Measurements from ENCODE around the gene CBL. TPM values are rescaled to one million over a fixed set of nuclear protein-coding genes. Genes with fewer than 3 reads are reported as not detected.
"Not testable (repeated sequence)": the region's sequence is repeated elsewhere in the genome, so short reads cannot be mapped to it uniquely, and the experiment has no call there.

CBL gene
- total RNA-seq, 3 donors from 2014 or later (not counting 1 experiment from before 2014, with no cell fraction given), result 29.0 to 32.5 (median 30.1) TPM

DNA sequence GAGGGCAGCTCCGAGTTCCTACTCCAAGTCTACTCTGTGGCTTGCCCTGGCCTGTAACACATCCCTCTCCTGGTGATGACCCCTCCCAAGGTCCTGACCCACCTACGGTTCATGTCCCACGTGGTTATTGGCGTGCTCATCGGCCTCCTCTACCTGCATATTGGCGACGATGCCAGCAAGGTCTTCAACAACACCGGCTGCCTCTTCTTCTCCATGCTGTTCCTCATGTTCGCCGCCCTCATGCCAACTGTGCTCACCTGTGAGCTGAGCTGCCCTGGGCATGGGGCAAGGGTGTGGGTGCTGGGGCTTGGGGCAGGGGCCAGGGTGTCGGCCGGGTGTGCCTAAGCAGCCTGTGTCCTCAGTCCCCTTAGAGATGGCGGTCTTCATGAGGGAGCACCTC is 47.7 kb upstream of the CBL start:
- H3K36me3 Mint-ChIP-seq, result no peaks in the 10 kb centered on the region
- H3K27me3 Mint-ChIP-seq (ENCODE audit: low read depth in 2 of 2), result peaks cover 19 to 21% of the 10 kb centered on the region in 2 donors
- ATAC-seq, result no peak
- WGBS (ENCODE audit: insufficient coverage), result 91% methylated on average over 13 of the region's 13 CpGs
- H3K4me1 ChIP-seq (ENCODE audit: control insufficient read depth, insufficient read depth, low read length), result no peaks in the 10 kb centered on the region
- H3K9me3 ChIP-seq (ENCODE audit: control insufficient read depth, insufficient read depth, low read length), result no peaks in the 10 kb centered on the region
- H3K27ac Mint-ChIP-seq, result no peak overlapping the region
- no peaks in the 10 kb centered on the region for H3K27me3 ChIP-seq (ENCODE audit: control insufficient read depth, insufficient read depth, low read length)
- peaks cover 0 to 7% of the 10 kb centered on the region in 2 donors for H3K4me1 Mint-ChIP-seq
- no peak overlapping the region for H3K4me3 Mint-ChIP-seq
- H3K4me3 ChIP-seq (ENCODE audit: low read length), result no peak overlapping the region
- H3K9me3 Mint-ChIP-seq, result no peaks in the 10 kb centered on the region
- DNase-seq, result no peak
- no peak for TF ChIP-seq CTCF (IDR thresholded peaks at IDR 0.05)
- no peaks in the 10 kb centered on the region for H3K36me3 ChIP-seq (ENCODE audit: control insufficient read depth, insufficient read depth, low read length)
- no peak overlapping the region for H3K27ac ChIP-seq (ENCODE audit: low read length)
- intact Hi-C loops (cut with micrococcal nuclease), result no loop called here

DNA sequence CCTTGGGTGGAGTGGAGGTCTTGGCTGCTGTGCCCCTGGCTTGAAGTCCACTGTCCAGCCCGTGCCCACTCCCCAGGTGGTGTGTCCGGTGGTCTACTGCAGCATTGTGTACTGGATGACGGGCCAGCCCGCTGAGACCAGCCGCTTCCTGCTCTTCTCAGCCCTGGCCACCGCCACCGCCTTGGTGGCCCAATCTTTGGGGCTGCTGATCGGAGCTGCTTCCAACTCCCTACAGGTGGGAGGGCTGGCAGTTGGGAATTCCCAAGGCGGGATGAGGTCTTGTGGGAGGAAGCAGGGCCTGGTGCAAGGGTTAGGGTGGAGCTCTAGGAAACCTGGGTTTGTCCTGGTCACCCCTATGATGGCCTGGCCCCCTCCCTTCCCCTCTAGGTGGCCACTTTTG is 46.0 kb upstream of the CBL start:
- TF ChIP-seq CTCF (IDR thresholded peaks at IDR 0.05), result no peak
- H3K27ac ChIP-seq (ENCODE audit: low read length), result no peak overlapping the region
- no peak overlapping the region for H3K4me3 ChIP-seq (ENCODE audit: low read length)
- peaks cover 8 to 10% of the 10 kb centered on the region in 2 donors for H3K27me3 Mint-ChIP-seq (ENCODE audit: low read depth in 2 of 2)
- H3K4me3 Mint-ChIP-seq, result no peak overlapping the region
- intact Hi-C loops (cut with micrococcal nuclease), result no loop called here
- H3K9me3 ChIP-seq (ENCODE audit: control insufficient read depth, insufficient read depth, low read length), result no peaks in the 10 kb centered on the region
- H3K4me1 Mint-ChIP-seq, result peaks cover 0 to 7% of the 10 kb centered on the region in 2 donors
- DNase-seq, result no peak
- H3K4me1 ChIP-seq (ENCODE audit: control insufficient read depth, insufficient read depth, low read length), result no peaks in the 10 kb centered on the region
- no peak overlapping the region for H3K27ac Mint-ChIP-seq
- ATAC-seq, result no peak
- H3K36me3 ChIP-seq (ENCODE audit: control insufficient read depth, insufficient read depth, low read length), result no peaks in the 10 kb centered on the region
- WGBS (ENCODE audit: insufficient coverage), result 91% methylated on average over 9 of the region's 9 CpGs
- no peaks in the 10 kb centered on the region for H3K36me3 Mint-ChIP-seq
- no peaks in the 10 kb centered on the region for H3K27me3 ChIP-seq (ENCODE audit: control insufficient read depth, insufficient read depth, low read length)
- H3K9me3 Mint-ChIP-seq, result no peaks in the 10 kb centered on the region

GRCh38 chr11:119161871-119162270 is 44.3 kb upstream of the CBL start:
- ATAC-seq, result no peak
- no peak for TF ChIP-seq CTCF (IDR thresholded peaks at IDR 0.05)

DNA sequence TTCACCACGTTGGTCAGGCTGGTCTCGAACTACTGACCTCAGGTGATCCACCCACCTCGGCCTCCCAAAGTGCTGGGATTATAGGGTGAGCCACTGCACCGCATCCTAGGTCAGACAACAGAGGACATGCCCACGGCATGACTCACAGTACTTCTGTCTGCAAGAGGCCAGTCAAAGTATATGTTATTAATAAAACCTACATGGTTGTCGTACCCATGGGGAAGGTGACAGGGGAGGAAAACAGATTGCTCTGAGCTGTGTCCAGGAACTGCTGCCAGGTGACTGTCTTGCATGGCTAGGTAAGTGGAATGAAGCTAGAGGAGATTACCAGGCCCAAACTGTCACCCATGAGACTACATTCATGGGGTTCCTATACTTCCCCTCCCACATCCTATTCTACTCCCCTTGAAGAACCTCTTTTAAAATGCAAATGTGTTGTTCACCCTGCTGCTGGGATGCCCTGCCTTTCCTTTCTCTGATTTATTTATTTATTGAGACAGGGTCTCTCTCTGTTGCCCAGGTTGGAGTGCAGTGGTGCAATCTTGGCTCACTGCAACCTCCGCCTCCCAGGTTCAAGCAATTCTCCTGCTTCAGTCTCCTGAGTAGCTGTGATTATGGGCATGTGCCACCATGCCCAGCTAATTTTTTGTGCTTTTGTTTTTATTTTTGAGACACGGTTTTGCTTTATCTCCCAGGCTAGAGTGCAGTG is 39.6 kb upstream of the CBL start:
- DNase-seq, result no peak
- 86% methylated on average over 7 of the region's 8 CpGs for WGBS (ENCODE audit: insufficient coverage)
- peaks cover 0 to 26% of the 10 kb centered on the region in 2 donors for H3K4me1 Mint-ChIP-seq

More at GRCh38 chr11:119161871-119162270, 44.3 kb upstream of the CBL start:
- intact Hi-C loops (cut with micrococcal nuclease), result no loop called here
- H3K27ac ChIP-seq (ENCODE audit: low read length), result no peak overlapping the region
- DNase-seq, result no peak
- no peak overlapping the region for H3K4me3 Mint-ChIP-seq
- no peaks in the 10 kb centered on the region for H3K36me3 ChIP-seq (ENCODE audit: control insufficient read depth, insufficient read depth, low read length)
- H3K9me3 Mint-ChIP-seq, result no peaks in the 10 kb centered on the region
- H3K27me3 ChIP-seq (ENCODE audit: control insufficient read depth, insufficient read depth, low read length), result no peaks in the 10 kb centered on the region
- no peaks in the 10 kb centered on the region for H3K4me1 ChIP-seq (ENCODE audit: control insufficient read depth, insufficient read depth, low read length)
- no peak overlapping the region for H3K4me3 ChIP-seq (ENCODE audit: low read length)
- no peaks in the 10 kb centered on the region for H3K27me3 Mint-ChIP-seq (ENCODE audit: low read depth in 2 of 2)
- WGBS (ENCODE audit: insufficient coverage), result 80% methylated on average over 4 of the region's 8 CpGs
- H3K4me1 Mint-ChIP-seq, result no peaks in the 10 kb centered on the region
- H3K36me3 Mint-ChIP-seq, result no peaks in the 10 kb centered on the region
- H3K9me3 ChIP-seq (ENCODE audit: control insufficient read depth, insufficient read depth, low read length), result no peaks in the 10 kb centered on the region
- H3K27ac Mint-ChIP-seq, result no peak overlapping the region

GRCh38 chr11:119167077-119167458 is 39.1 kb upstream of the CBL start:
- intact Hi-C loops (cut with micrococcal nuclease); H3K4me3 Mint-ChIP-seq; DNase-seq; H3K27ac Mint-ChIP-seq; H3K27ac ChIP-seq (ENCODE audit: low read length); H3K27me3 Mint-ChIP-seq (ENCODE audit: low read depth in 2 of 2); H3K27me3 ChIP-seq (ENCODE audit: control insufficient read depth, insufficient read depth, low read length); H3K36me3 Mint-ChIP-seq; ATAC-seq; H3K36me3 ChIP-seq (ENCODE audit: control insufficient read depth, insufficient read depth, low read length); H3K9me3 ChIP-seq (ENCODE audit: control insufficient read depth, insufficient read depth, low read length); H3K9me3 Mint-ChIP-seq; H3K4me3 ChIP-seq (ENCODE audit: low read length): not testable (repeated sequence)
- H3K4me1 ChIP-seq (ENCODE audit: control insufficient read depth, insufficient read depth, low read length), result peaks cover 11% of the 10 kb centered on the region
- WGBS (ENCODE audit: insufficient coverage), result 93% methylated on average over 10 of the region's 10 CpGs
- H3K4me1 Mint-ChIP-seq, result peaks cover 0 to 28% of the 10 kb centered on the region in 2 donors

More for the DNA sequence above, 39.6 kb upstream of the CBL start:
- TF ChIP-seq CTCF (IDR thresholded peaks at IDR 0.05), result no peak
- Histone ChIP-seq H3K4me1 (ENCODE audit: control insufficient read depth, insufficient read depth, low read length) (peaks cover 11% of the 10 kb centered on the region), H3K27ac (ENCODE audit: low read length) (no peak overlapping the region), H3K27me3 (ENCODE audit: control insufficient read depth, insufficient read depth, low read length) (no peaks in the 10 kb centered on the region), H3K36me3 (ENCODE audit: control insufficient read depth, insufficient read depth, low read length) (no peaks in the 10 kb centered on the region), H3K9me3 (ENCODE audit: control insufficient read depth, insufficient read depth, low read length) (no peaks in the 10 kb centered on the region), H3K4me3 (ENCODE audit: low read length) (no peak overlapping the region)
- H3K27me3 Mint-ChIP-seq (ENCODE audit: low read depth in 2 of 2), result no peaks in the 10 kb centered on the region
- intact Hi-C loops (cut with micrococcal nuclease), result no loop called here
- no peak overlapping the region for H3K27ac Mint-ChIP-seq
- no peaks in the 10 kb centered on the region for H3K9me3 Mint-ChIP-seq
- H3K4me3 Mint-ChIP-seq, result no peak overlapping the region
- no peak for ATAC-seq
- no peaks in the 10 kb centered on the region for H3K36me3 Mint-ChIP-seq

All from natural killer cell (primary cell).